SU-DHL-6 (cell line): ENCODE results near the gene MEMO1.
"Not testable (repeated sequence)": the region's sequence is repeated elsewhere in the genome, so short reads cannot be mapped to it uniquely, and the experiment has no call there.

Experiments
- H2AFZ ChIP-seq: fragments of 200-600 bp; sonication (generic); 2 replicates; pipeline ENCODE4 v1.6.1; 2014; ENCODE audit warnings: low read depth, mild to moderate bottlenecking, moderate library complexity, mixed read lengths, antibody characterized with exemption, low read length; ENCODE audit not compliant: severe bottlenecking
- H3F3A ChIP-seq: fragments of 200-600 bp; shearing (Covaris generic); 2 replicates; pipeline ENCODE4 v1.6.0; 2016; ENCODE audit warnings: antibody characterized with exemption, mild to moderate bottlenecking; ENCODE audit not compliant: insufficient read depth
- H3K27ac ChIP-seq: fragments of 200-600 bp; sonication (generic); 2 replicates; pipeline ENCODE4 v1.5.1; 2016; ENCODE audit warnings: low read depth, mild to moderate bottlenecking, low read length, moderate library complexity, mixed read lengths
- H3K27me3 ChIP-seq: fragments of 200-600 bp; sonication (generic), shearing (Covaris generic); 2 replicates; pipeline ENCODE4 v1.6.0; 2014; ENCODE audit warnings: mild to moderate bottlenecking, low read length
- H3K36me3 ChIP-seq: fragments of 200-600 bp; sonication (generic); 2 replicates; pipeline ENCODE4 v1.6.1; 2014; ENCODE audit warnings: mild to moderate bottlenecking, low read length, mixed read lengths
- H3K4me2 ChIP-seq: fragments of 300-600, 200-600 bp; shearing (Covaris generic), sonication (generic); 2 replicates; pipeline ENCODE4 v1.6.0; 2014; ENCODE audit warnings: low read length, low read depth, mild to moderate bottlenecking; ENCODE audit not compliant: poor library complexity, severe bottlenecking
- H3K4me3 ChIP-seq: fragments of 200-600 bp; sonication (generic); 2 replicates; pipeline ENCODE4 v1.5.1; 2014; ENCODE audit warnings: antibody characterized with exemption, low read length, mild to moderate bottlenecking, mixed read lengths; ENCODE audit not compliant: insufficient read depth, poor library complexity, severe bottlenecking
- H3K79me2 ChIP-seq: fragments of 200-600 bp; sonication (generic); 2 replicates; pipeline ENCODE4 v1.6.1; 2014; ENCODE audit warnings: mild to moderate bottlenecking, low read length, moderate library complexity; ENCODE audit not compliant: insufficient read depth
- H3K9ac ChIP-seq: fragments of 200-600 bp; sonication (generic); 2 replicates; pipeline ENCODE4 v1.7.0; 2014; ENCODE audit warnings: mild to moderate bottlenecking, low read length
- H3K9me2 ChIP-seq: fragments of 200-600 bp; sonication (generic); replicated peaks from 2 replicates; pipeline ENCODE4 v1.6.1; 2014; ENCODE audit warnings: low read length; ENCODE audit not compliant: insufficient read depth
- H3K9me3 ChIP-seq: fragments of 200-600 bp; sonication (generic); 2 replicates; pipeline ENCODE4 v1.6.1; 2014; ENCODE audit warnings: low read length, mixed read lengths; ENCODE audit not compliant: insufficient read depth
- H4K20me1 ChIP-seq: fragments of 200-600 bp; sonication (generic); 2 replicates; pipeline ENCODE4 v1.6.1; 2014; ENCODE audit warnings: low read depth, mild to moderate bottlenecking, antibody characterized with exemption, low read length, moderate library complexity, mixed read lengths
- EZH2phosphoT487 ChIP-seq: fragments of 200-600 bp; sonication (generic), shearing (Covaris generic); conservative IDR thresholded peaks from 2 replicates; pipeline ENCODE4 v1.6.1; 2018; ENCODE audit warnings: mild to moderate bottlenecking, antibody characterized with exemption, low read length, moderate library complexity, mixed read lengths
- TF ChIP-seq, protein P1 (sequence below): fragments of 200-600 bp; sonication (generic); IDR thresholded peaks from one replicate; pipeline ENCODE4 v1.5.1; 2017; ENCODE audit warnings: antibody characterized with exemption, mild to moderate bottlenecking, low read length, moderate library complexity; ENCODE audit not compliant: insufficient read depth, poor library complexity, severe bottlenecking

Gene MEMO1

DNA sequence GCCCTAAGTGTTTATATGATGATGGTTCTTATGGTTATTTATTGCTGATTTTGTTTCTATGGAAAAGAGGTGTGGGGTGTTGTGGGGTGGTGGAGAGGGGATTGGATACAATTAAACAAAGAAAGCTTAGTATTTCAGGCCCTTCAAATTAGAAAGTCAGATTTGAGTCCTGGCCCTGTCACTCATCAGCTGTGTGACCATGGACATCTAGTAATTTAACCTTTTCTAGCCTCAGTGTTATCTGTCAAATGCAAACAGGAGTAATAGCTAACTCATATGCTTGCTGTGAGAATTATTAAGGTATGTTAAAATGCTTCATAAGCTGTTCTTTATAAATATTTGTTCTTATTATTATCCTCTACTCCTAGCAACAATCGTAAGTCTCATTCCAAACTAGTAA is 2.1 kb upstream of the MEMO1 start:
- Histone ChIP-seq H3K9ac (no peak overlapping the region), H3F3A (peaks cover 23% of the 10 kb centered on the region), H3K36me3 (no peaks in the 10 kb centered on the region), H3K4me2 (no peak overlapping the region), H3K9me3 (no peaks in the 10 kb centered on the region), H4K20me1 (peaks cover 4% of the 10 kb centered on the region; the same call in 1 of the 2 replicates), H3K4me3 (no peak overlapping the region), H3K27ac (peak overlapping the region; percentile 1; the same call in 1 of the 2 replicates), H3K27me3 (no peaks in the 10 kb centered on the region), H3K79me2 (peaks cover 19% of the 10 kb centered on the region), H3K9me2 (no peaks in the 10 kb centered on the region), H2AFZ (no peak overlapping the region)
- no peak for TF ChIP-seq EZH2phosphoT487
- TF ChIP-seq, protein P1, sequence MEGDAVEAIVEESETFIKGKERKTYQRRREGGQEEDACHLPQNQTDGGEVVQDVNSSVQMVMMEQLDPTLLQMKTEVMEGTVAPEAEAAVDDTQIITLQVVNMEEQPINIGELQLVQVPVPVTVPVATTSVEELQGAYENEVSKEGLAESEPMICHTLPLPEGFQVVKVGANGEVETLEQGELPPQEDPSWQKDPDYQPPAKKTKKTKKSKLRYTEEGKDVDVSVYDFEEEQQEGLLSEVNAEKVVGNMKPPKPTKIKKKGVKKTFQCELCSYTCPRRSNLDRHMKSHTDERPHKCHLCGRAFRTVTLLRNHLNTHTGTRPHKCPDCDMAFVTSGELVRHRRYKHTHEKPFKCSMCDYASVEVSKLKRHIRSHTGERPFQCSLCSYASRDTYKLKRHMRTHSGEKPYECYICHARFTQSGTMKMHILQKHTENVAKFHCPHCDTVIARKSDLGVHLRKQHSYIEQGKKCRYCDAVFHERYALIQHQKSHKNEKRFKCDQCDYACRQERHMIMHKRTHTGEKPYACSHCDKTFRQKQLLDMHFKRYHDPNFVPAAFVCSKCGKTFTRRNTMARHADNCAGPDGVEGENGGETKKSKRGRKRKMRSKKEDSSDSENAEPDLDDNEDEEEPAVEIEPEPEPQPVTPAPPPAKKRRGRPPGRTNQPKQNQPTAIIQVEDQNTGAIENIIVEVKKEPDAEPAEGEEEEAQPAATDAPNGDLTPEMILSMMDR = no peak

DNA sequence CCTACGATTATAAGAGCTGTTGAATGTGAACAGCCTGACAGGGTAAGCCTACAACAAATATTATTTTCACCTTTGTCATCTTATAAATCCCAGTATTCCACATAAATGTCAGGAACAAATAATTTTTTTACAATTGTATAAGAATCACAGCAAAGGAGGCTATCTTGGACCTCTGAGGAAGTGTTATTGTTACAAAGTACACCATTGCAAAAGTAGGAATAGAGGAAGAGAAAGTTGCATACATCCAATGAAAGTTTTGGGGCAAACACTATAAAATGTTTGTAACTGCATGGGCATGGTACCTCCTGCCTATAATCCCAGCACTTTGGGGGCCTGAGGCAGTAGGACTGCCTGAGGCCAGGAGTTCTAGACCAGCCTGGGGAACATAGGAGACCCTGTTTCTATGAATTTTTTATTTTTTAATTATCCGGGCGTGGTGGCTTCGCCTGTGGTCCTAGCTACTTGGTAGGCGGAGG is 715 bp upstream of the MEMO1 start:
- Histone ChIP-seq H2AFZ (peak overlapping the region; percentile 57), H3K79me2 (peaks cover 32% of the 10 kb centered on the region), H3K4me3 (peak overlapping the region; percentile 74)

DNA sequence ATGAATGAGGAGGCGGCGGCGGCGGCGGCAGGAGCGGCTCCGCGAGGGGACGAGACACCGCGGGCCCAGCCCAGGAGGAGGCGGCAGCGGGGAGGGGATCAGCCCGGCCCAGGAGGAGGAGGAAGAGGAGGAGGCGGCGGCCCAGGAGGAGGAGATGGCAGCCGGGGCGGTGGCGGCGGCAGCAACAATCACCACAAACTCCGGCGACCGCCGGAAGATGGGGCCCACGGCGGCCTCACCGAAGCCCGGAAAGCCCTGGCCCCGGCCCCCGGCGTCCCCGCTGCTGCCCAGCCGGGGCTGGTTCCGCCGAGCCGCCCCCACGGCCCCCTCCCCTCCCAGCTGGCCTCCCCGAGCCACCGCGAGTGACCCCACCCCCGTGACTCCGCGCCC is 533 bp downstream of the MEMO1 start:
- not testable (repeated sequence) for H3K9me3 ChIP-seq, H2AFZ ChIP-seq, H3K36me3 ChIP-seq, H3K4me3 ChIP-seq, H3K4me2 ChIP-seq, H3K9me2 ChIP-seq, H3K27me3 ChIP-seq
- peaks cover 24% of the 10 kb centered on the region; the same call in 1 of the 2 replicates for H4K20me1 ChIP-seq
- H3K9ac ChIP-seq = peak overlapping the region; percentile 93
- H3K79me2 ChIP-seq = peaks cover 45% of the 10 kb centered on the region
- H3F3A ChIP-seq = peaks cover 23% of the 10 kb centered on the region
- peak overlapping the region; percentile 99 for H3K27ac ChIP-seq

More for the DNA sequence above, 715 bp upstream of the MEMO1 start:
- peaks cover 23% of the 10 kb centered on the region for H3F3A ChIP-seq
- H3K27ac ChIP-seq = peak overlapping the region; percentile 99
- H3K27me3 ChIP-seq = no peaks in the 10 kb centered on the region
- H3K9me3 ChIP-seq = no peaks in the 10 kb centered on the region
- peaks cover 14% of the 10 kb centered on the region; the same call in 1 of the 2 replicates for H4K20me1 ChIP-seq
- no peak for TF ChIP-seq EZH2phosphoT487
- TF ChIP-seq, protein P1 = no peak
- peak overlapping the region; percentile 95 for H3K4me2 ChIP-seq
- H3K9me2 ChIP-seq = no peaks in the 10 kb centered on the region
- H3K9ac ChIP-seq = peak overlapping the region; percentile 87
- H3K36me3 ChIP-seq = no peaks in the 10 kb centered on the region

DNA sequence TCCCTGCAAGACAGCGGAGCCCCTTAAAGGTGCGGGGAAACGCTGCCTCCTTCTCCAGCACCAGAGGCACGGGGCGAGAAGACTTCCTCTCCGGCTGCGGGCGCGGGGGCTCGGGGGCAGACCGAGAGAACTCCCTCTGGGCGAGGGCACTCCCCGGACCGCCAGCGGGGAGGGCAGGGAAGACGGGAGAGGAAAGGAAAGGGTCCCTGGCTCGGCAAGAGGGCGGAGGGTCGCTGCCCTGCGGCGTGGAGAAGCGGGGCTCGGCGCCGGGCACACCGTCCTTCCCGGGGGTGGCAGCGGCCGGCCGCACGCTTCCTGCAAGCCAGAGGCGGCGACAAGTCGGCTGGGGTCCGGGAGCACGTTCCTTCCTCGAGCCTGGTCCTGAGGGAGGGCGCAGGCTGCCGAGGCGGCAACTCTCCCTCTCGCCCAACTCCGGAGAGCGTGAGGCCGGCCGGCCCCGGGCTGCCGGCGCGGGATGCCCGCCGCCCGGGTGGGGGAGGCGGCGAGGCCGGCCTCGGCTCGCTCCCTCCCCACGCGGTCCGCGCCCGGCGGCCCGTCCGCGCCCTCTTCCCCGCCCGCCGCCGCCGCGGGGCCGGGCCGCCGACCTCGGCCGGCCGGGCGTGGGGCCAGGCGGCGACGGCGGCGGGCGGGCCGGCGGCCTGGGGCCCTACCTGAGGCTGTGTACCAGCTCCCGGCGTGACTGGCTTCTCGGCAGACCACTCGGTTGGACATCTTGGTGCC is 1.1 kb downstream of the MEMO1 start:
- peaks cover 24% of the 10 kb centered on the region; the same call in 1 of the 2 replicates for H4K20me1 ChIP-seq

More for the DNA sequence above, 1.1 kb downstream of the MEMO1 start:
- TF ChIP-seq EZH2phosphoT487 = no peak
- TF ChIP-seq, protein P1 = no peak
- H3K4me2 ChIP-seq = peak overlapping the region; percentile 98
- no peaks in the 10 kb centered on the region for H3K27me3 ChIP-seq
- H3K4me3 ChIP-seq = peak overlapping the region; percentile 93
- peaks cover 50% of the 10 kb centered on the region for H3K79me2 ChIP-seq
- peak overlapping the region; percentile 16 for H2AFZ ChIP-seq
- H3K9me2 ChIP-seq = no peaks in the 10 kb centered on the region
- H3K9me3 ChIP-seq = no peaks in the 10 kb centered on the region
- H3F3A ChIP-seq = peaks cover 19% of the 10 kb centered on the region
- H3K36me3 ChIP-seq = no peaks in the 10 kb centered on the region
- peak overlapping the region; percentile 93 for H3K9ac ChIP-seq
- peak overlapping the region; percentile 99 for H3K27ac ChIP-seq
